Immature natural killer cell (primary cell): ENCODE data around the gene SLC25A22. TPM values are rescaled to one million over a fixed set of nuclear protein-coding genes. Genes with fewer than 3 reads are reported as not detected.

Source experiments
- DNase-seq, 3 donors: peaks; one replicate each; pipeline ENCODE4 v3.0.0; 2022; ENCODE audit warnings: mixed read lengths in 1 of 3
- H3K27ac Mint-ChIP-seq, 6 donors: one replicate each; pipeline ENCODE4 v1.8.0; 2020; ENCODE audit warnings: mixed read lengths in 6 of 6, mild to moderate bottlenecking in 5 of 6, inconsistent platforms in 4 of 6, moderate library complexity in 3 of 6
- H3K27me3 Mint-ChIP-seq, 3 donors: one replicate each; pipeline ENCODE4 v1.8.0; 2020 to 2021; ENCODE audit warnings: low read depth in 3 of 3, mild to moderate bottlenecking in 3 of 3, mixed read lengths in 3 of 3, moderate library complexity in 3 of 3, inconsistent platforms in 1 of 3
- H3K36me3 Mint-ChIP-seq, 3 donors: one replicate each; pipeline ENCODE4 v1.8.0; 2020; ENCODE audit warnings: mixed read lengths in 3 of 3, inconsistent platforms in 2 of 3, mild to moderate bottlenecking in 2 of 3
- H3K4me1 Mint-ChIP-seq, 2 donors: one replicate each; pipeline ENCODE4 v1.8.0; 2020; ENCODE audit warnings: inconsistent platforms in 2 of 2, mild to moderate bottlenecking in 2 of 2, mixed read lengths in 2 of 2, moderate library complexity in 1 of 2
- H3K4me3 Mint-ChIP-seq, 5 donors: one replicate each; pipeline ENCODE4 v1.8.0; 2020; ENCODE audit warnings: mild to moderate bottlenecking in 5 of 5, mixed read lengths in 5 of 5, inconsistent platforms in 3 of 5, moderate library complexity in 3 of 5
- H3K9me3 Mint-ChIP-seq, 6 donors: one replicate each; pipeline ENCODE4 v1.8.0; 2020; ENCODE audit warnings: mild to moderate bottlenecking in 6 of 6, mixed read lengths in 6 of 6, inconsistent platforms in 4 of 6, moderate library complexity in 3 of 6
- polyA plus RNA-seq, 3 donors: library from polyadenylated mRNA; unstranded; fragments of 300-500 nt; fragmentation: Illumina TruSeq; gene quantifications; one replicate each; pipeline ENCODE4 v1.2.3, GENCODE V29; 2021

The SLC25A22 gene
- polyA plus RNA-seq, 3 donors from 2014 or later, result 5.2 to 14.9 (median 7.7) TPM

- H3K27me3 Mint-ChIP-seq, result peaks cover 5 to 22% (median 9%) of the 10 kb centered on the region in 3 donors
- no peaks in the 10 kb centered on the region for H3K9me3 Mint-ChIP-seq
- peak overlapping the region in 1 of 6 donors; percentile 91 for H3K27ac Mint-ChIP-seq
- peak overlapping the region in 3 of 5 donors; percentile 14 to 98 (median 17) for H3K4me3 Mint-ChIP-seq
- H3K4me1 Mint-ChIP-seq, result peaks cover 33 to 38% of the 10 kb centered on the region in 2 donors
- no peaks in the 10 kb centered on the region for H3K36me3 Mint-ChIP-seq
- no peak for DNase-seq
These were observed 14.3 kb upstream of the SLC25A22 start for GRCh38 chr11:812390-812789.

DNA sequence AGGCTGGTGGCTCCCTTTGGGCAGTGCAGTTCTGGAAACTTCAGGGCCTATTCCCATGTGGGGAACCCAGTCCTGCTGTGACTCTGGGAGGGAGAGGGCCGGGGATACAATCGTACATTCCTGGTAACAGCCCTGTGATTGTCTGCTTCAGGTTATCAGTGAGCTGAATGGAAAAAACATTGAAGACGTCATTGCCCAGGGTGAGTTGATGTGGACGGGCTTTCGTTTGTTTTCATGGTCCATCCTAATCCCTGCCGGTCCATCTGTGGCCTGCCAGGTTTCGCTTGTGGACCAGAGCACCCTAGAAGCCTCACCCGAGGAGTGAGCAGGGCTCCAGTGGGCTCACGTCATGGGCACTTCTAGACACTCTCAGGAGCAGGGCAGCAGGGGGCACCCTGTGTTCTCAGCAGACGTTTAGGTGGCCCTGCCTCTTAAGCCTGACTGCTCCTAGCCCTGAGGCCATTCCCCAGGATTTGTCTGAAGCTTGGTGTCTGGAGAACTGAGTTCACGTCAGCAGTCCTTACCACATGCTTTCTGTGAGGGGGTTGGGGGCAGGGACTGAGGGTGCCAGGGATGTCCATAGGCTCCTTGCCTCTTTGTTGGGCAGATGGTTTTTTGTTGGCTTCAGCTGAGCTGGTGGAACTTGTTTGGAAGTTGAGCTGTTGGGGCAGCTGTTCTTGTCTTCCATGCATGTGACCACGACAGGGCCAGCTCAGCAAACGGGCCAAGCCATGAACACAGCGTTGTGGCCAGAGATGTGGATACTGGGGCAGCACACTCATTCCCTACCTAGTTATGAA lies 13.6 kb upstream of the SLC25A22 start:
- Mint-ChIP-seq H3K4me3 (peak overlapping the region; percentile 59 to 98 (median 86)), H3K27ac (peak overlapping the region; percentile 81 to 98 (median 89)), H3K36me3 (no peaks in the 10 kb centered on the region), H3K27me3 (peaks cover 5 to 22% (median 9%) of the 10 kb centered on the region in 3 donors), H3K4me1 (peaks cover 33 to 38% of the 10 kb centered on the region in 2 donors), H3K9me3 (no peaks in the 10 kb centered on the region)
- no peak for DNase-seq

DNA sequence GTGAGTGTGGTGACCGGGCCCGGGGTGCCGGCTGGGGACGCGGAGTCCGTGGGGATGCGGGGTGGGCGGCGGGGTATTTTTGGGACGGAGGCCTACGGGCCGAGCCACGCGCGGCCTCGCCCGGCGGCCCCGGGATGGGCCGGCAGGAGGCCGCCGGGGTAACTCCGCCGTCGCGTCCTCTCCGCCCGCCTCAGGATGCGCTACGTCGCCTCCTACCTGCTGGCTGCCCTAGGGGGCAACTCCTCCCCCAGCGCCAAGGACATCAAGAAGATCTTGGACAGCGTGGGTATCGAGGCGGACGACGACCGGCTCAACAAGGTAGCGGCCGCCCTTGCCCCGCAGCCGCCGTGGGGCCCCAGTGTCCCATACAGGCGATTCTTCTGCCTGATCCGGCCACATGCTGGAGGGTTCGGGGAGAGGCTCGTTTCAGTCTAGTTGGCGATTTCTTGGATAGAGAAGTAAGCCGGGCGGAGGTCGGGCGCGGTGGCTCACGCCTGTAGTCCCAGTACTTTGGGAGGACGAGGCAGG lies 12.0 kb upstream of the SLC25A22 start:
- Mint-ChIP-seq H3K4me1 (peaks cover 33 to 38% of the 10 kb centered on the region in 2 donors), H3K4me3 (peak overlapping the region; percentile 94 to 98 (median 95)), H3K27me3 (peaks cover 5 to 21% (median 9%) of the 10 kb centered on the region in 3 donors), H3K9me3 (no peaks in the 10 kb centered on the region), H3K36me3 (no peaks in the 10 kb centered on the region), H3K27ac (peak overlapping the region; percentile 96 to 99 (median 98))
- no peak for DNase-seq

- no peaks in the 10 kb centered on the region for H3K36me3 Mint-ChIP-seq
- H3K27me3 Mint-ChIP-seq, result peaks cover 5 to 21% (median 9%) of the 10 kb centered on the region in 3 donors
- peak within 1 kb of the TSS; percentile 96 to 99 (median 98) for H3K27ac Mint-ChIP-seq
- peaks cover 35 to 38% of the 10 kb centered on the region in 2 donors for H3K4me1 Mint-ChIP-seq
- peak; percentile 97 for DNase-seq
- peak within 1 kb of the TSS; percentile 94 to 98 (median 95) for H3K4me3 Mint-ChIP-seq
- H3K9me3 Mint-ChIP-seq, result no peaks in the 10 kb centered on the region
These were observed 11.4 kb upstream of the SLC25A22 start, which contains the start of gene RPLP2 for GRCh38 chr11:809287-810039. Gene RPLP2, plus strand, starts transcription at chr11:809967. Its CDS starts 268 bp downstream, at chr11:810235.

DNA sequence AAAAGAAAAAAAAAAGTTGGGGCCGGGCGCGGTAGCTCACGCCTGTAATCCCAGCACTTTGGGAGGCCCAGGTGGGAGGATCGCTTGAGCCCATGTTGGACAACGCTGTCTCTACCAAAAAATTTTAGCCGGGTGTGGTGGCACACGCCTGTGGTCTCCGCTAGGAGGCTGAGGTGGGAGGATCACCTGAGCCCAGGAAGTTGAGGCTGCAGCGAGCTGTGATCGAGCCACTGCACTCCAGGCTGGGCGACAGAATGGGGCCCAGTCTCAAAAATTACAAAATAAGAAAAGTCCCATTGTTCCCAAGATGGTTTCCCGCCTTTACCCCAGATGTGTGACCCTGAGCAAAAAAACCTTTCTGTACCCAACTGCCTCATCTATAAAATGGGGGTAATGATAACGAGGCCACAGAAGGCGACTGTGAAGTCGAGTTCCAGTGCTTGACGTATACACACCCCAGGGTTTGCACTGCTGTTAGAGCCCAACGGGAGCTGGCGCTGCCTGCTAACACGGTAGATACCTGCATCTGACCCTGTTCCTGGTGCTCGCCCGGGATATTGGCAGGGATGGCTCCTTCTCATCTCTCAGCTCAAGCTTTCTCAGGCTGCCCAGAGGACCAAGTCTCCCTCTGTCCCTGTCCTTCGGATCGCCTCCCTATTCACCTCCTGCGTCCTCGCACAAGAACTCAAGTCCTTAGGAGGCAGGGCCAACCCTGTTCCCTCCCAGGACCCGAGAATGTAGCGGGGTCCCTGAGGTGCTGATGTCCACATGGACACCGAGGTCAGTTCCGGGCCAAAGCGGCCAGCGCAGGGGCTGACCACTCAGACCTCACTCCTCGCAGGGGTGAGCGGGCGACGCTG lies 10.6 kb upstream of the SLC25A22 start:
- Mint-ChIP-seq H3K27ac (peak overlapping the region; percentile 96 to 99 (median 98)), H3K9me3 (no peaks in the 10 kb centered on the region), H3K4me1 (peaks cover 37 to 38% of the 10 kb centered on the region in 2 donors), H3K4me3 (peak overlapping the region; percentile 94 to 98 (median 95)), H3K27me3 (peaks cover 5 to 21% (median 9%) of the 10 kb centered on the region in 3 donors), H3K36me3 (no peaks in the 10 kb centered on the region)
- no peak for DNase-seq

DNA sequence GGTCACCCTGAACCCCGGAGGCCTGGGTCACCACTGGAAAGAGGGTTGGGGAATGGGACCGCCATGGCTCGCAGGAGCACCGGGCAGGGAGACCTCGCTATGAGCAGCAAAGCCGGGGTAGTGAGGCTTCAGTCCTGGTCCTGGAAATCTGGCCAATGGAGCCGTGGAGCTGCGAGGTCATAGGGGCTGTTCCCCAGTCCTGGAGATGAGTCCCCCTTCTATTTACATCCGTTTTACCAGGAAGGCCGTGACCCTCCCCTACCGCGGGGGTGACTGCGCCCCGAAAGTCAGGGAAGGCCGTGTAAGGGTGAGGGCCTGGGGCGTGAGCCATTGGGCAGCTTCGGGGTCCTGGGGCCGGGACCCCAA lies 6.5 kb upstream of the SLC25A22 start:
- no peak for DNase-seq
- Mint-ChIP-seq H3K9me3 (no peaks in the 10 kb centered on the region), H3K36me3 (no peaks in the 10 kb centered on the region), H3K27me3 (peaks cover 2 to 11% (median 6%) of the 10 kb centered on the region in 3 donors), H3K4me1 (peaks cover 15 to 16% of the 10 kb centered on the region in 2 donors), H3K27ac (peak overlapping the region in 4 of 6 donors; percentile 40 to 69 (median 64)), H3K4me3 (peak overlapping the region; percentile 72 to 82 (median 78))

- H3K27ac Mint-ChIP-seq, result peak overlapping the region in 4 of 6 donors; percentile 40 to 69 (median 64)
- H3K4me1 Mint-ChIP-seq, result peaks cover 14% of the 10 kb centered on the region in 2 donors
- no peaks in the 10 kb centered on the region for H3K36me3 Mint-ChIP-seq
- no peaks in the 10 kb centered on the region for H3K9me3 Mint-ChIP-seq
- peak overlapping the region; percentile 72 to 82 (median 78) for H3K4me3 Mint-ChIP-seq
- peaks cover 0 to 7% (median 2%) of the 10 kb centered on the region in 3 donors for H3K27me3 Mint-ChIP-seq
- DNase-seq, result no peak
These were observed 5.9 kb upstream of the SLC25A22 start for GRCh38 chr11:803770-804598.

DNA sequence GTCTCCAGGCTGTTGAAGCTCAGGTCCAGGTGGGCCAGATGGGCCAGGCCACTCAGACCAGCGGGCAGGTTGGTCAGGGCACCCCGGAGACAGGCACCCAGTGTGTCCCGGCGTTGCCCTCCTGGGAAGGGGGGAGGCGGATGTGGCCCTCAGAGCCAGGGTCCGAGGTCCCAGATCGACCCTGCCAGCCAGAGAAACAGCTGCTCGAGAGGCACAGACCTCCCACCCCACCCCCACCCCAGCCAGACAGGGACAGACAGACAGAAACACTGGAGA lies 5.3 kb upstream of the SLC25A22 start:
- peak overlapping the region in 1 of 5 donors; percentile 26 for H3K4me3 Mint-ChIP-seq
- no peaks in the 10 kb centered on the region for H3K9me3 Mint-ChIP-seq
- H3K27ac Mint-ChIP-seq, result no peak overlapping the region
- H3K27me3 Mint-ChIP-seq, result peaks cover 0 to 4% (median 2%) of the 10 kb centered on the region in 3 donors
- H3K36me3 Mint-ChIP-seq, result no peaks in the 10 kb centered on the region
- peaks cover 8% of the 10 kb centered on the region in 2 donors for H3K4me1 Mint-ChIP-seq
- DNase-seq, result no peak

GRCh38 chr11:802693-803466 lies 4.8 kb upstream of the SLC25A22 start:
- Mint-ChIP-seq H3K9me3 (no peaks in the 10 kb centered on the region), H3K4me3 (peak overlapping the region in 1 of 5 donors; percentile 13), H3K36me3 (no peaks in the 10 kb centered on the region), H3K27me3 (peaks cover 0 to 2% (median 2%) of the 10 kb centered on the region in 3 donors), H3K27ac (no peak overlapping the region), H3K4me1 (peaks cover 4 to 6% of the 10 kb centered on the region in 2 donors)
- no peak for DNase-seq

- Mint-ChIP-seq H3K4me1 (peaks cover 0 to 6% of the 10 kb centered on the region in 2 donors), H3K4me3 (no peak overlapping the region), H3K9me3 (no peaks in the 10 kb centered on the region), H3K27ac (no peak overlapping the region), H3K27me3 (peaks cover 0 to 5% (median 4%) of the 10 kb centered on the region in 3 donors), H3K36me3 (no peaks in the 10 kb centered on the region)
- DNase-seq, result no peak
These were observed 4.0 kb upstream of the SLC25A22 start for GRCh38 chr11:802018-802617.

GRCh38 chr11:801097-801780 lies 3.2 kb upstream of the SLC25A22 start:
- H3K27ac Mint-ChIP-seq, result no peak overlapping the region
- no peaks in the 10 kb centered on the region for H3K9me3 Mint-ChIP-seq
- DNase-seq, result no peak
- H3K4me1 Mint-ChIP-seq, result peaks cover 5 to 15% of the 10 kb centered on the region in 2 donors
- H3K36me3 Mint-ChIP-seq, result no peaks in the 10 kb centered on the region
- peaks cover 0 to 5% (median 5%) of the 10 kb centered on the region in 3 donors for H3K27me3 Mint-ChIP-seq
- H3K4me3 Mint-ChIP-seq, result no peak overlapping the region
